ENCODE measurements around the gene FREM2. TPM values are rescaled to one million over a fixed set of nuclear protein-coding genes. Genes with fewer than 3 reads are reported as not detected.

Gene FREM2
- total and polyA plus RNA-seq, 2 of the 13 experiments (the other 11 are each of a cell fraction or from before 2014, with no cell fraction given): not detected

- WGBS (ENCODE audit: low lambda C conversion rate): 22% methylated on average over 4 of the region's 4 CpGs
- POLR2A ChIA-PET: no interaction called here
These were observed 43.5 kb downstream of the FREM2 start for GRCh38 chr13:38730332-38730731.

More at GRCh38 chr13:38730332-38730731, 43.5 kb downstream of the FREM2 start:
- intact Hi-C loops (cut with micrococcal nuclease; ENCODE audit: unreplicated experiment) (no loop called here), in situ Hi-C loops (cut with HindIII; ENCODE audit: extremely low pct_ligation_motif_present, low pct_unique_long_range_greater_than_20kb) (no loop called here)
- FAIRE-seq (no peak), ATAC-seq (no peak), DNase-seq (ENCODE audit: low spot score) (no peak)
- no peak overlapping the region for H3K4me2 ChIP-seq (ENCODE audit: low read depth, low read length)
- no peaks in the 10 kb centered on the region for H3K36me3 ChIP-seq (replicated peaks in 1 of 2; ENCODE audit: control insufficient read depth in 1 of 2, insufficient read depth in 2 of 2, low read length in 2 of 2)
- H3K79me2 ChIP-seq (ENCODE audit: insufficient read depth, low read length): no peaks in the 10 kb centered on the region
- H2AFZ ChIP-seq (ENCODE audit: low read length): no peak overlapping the region
- H3K9me3 ChIP-seq (ENCODE audit: low read length): no peaks in the 10 kb centered on the region
- TF ChIP-seq ZNF850 (CRISPR knock-in tag; conservative IDR thresholded peaks at IDR 0.05) (no peak), ZNF740 (CRISPR knock-in tag; IDR thresholded peaks at IDR 0.05) (no peak), MYNN (CRISPR knock-in tag; IDR thresholded peaks at IDR 0.05; ENCODE audit: low read depth) (no peak), ZNF33A (CRISPR knock-in tag; IDR thresholded peaks at IDR 0.05; ENCODE audit: borderline replicate concordance) (no peak), ZMAT5 (CRISPR knock-in tag; IDR thresholded peaks at IDR 0.05; ENCODE audit: borderline replicate concordance, low read depth) (no peak), NCOR1 (IDR thresholded peaks at IDR 0.05; ENCODE audit: borderline replicate concordance, low read length) (no peak), PREB (CRISPR knock-in tag; IDR thresholded peaks at IDR 0.05) (no peak), ADNP (CRISPR knock-in tag; IDR thresholded peaks at IDR 0.05) (no peak)
- no peaks in the 10 kb centered on the region for H3K27me3 ChIP-seq (ENCODE audit: control insufficient read depth in 1 of 2, insufficient read depth in 2 of 2, low read length in 2 of 2)
- H4K20me1 ChIP-seq (ENCODE audit: insufficient read depth, low read length): no peaks in the 10 kb centered on the region
- no peak overlapping the region for H3K4me3 ChIP-seq (replicated peaks in 1 of 3; ENCODE audit: insufficient read depth in 1 of 3, low read depth in 2 of 3, low read length in 3 of 3)
- CTCF ChIA-PET (ENCODE audit: low intra/inter-chr PET ratio, low total read pairs): no interaction called here
- no peak overlapping the region for H3K9ac ChIP-seq (ENCODE audit: insufficient read depth, low read depth, low read length)
- BruUV-seq (replicated peaks): no TSS peak
- H3K4me1 ChIP-seq (ENCODE audit: insufficient read depth, low read length): no peaks in the 10 kb centered on the region
- H3K27ac ChIP-seq (ENCODE audit: extremely low read length, insufficient read depth, low read length): no peak overlapping the region
